H1 (cell line): ENCODE measurements around the gene TNIK. TPM values are rescaled to one million over a fixed set of nuclear protein-coding genes. Genes with fewer than 3 reads are reported as not detected.

Experiments
- CTCF ChIA-PET: fragments of 300-600 bp; sonication (Branson Sonifier 250); formaldehyde crosslinking; loops from one replicate; lab custom pipeline; 2021; ENCODE audit not compliant: partially characterized antibody; lab: Charles Lee
- POLR2A ChIA-PET: fragments of 300-600 bp; sonication (Branson Sonifier 250); formaldehyde crosslinking; loops from one replicate; lab custom pipeline; 2021; ENCODE audit warnings: inconsistent platforms; ENCODE audit not compliant: partially characterized antibody; lab: Charles Lee
- DNase-seq, 2 experiments: peaks; one replicate each; pipeline versions ENCODE4 v3.0.0 to v3.0.0-alpha.2; 2010 to 2022; ENCODE audit warnings: low spot score in 2 of 2, low read depth in 1 of 2, mixed read lengths in 1 of 2
- FAIRE-seq: peaks from 2 replicates; lab custom pipeline; 2011; peaks lifted over from hg19 to GRCh38; lab: Jason Lieb, UNC
- H2AFZ ChIP-seq: 2 replicates; pipeline ENCODE4 v1.8.1; 2012; ENCODE audit warnings: low read length, inconsistent platforms
- H2AK5ac ChIP-seq: 2 replicates; pipeline ENCODE4 v1.6.1; 2013; ENCODE audit warnings: low read depth, low read length
- H2BK120ac ChIP-seq: replicated peaks from 2 replicates; pipeline ENCODE3; 2013; ENCODE audit warnings: low read depth, low read length, inconsistent platforms
- H2BK12ac ChIP-seq: 2 replicates; pipeline ENCODE4 v1.6.1; 2013; ENCODE audit warnings: low read depth, low read length
- H2BK15ac ChIP-seq: 2 replicates; pipeline ENCODE4 v1.6.1; 2013; ENCODE audit warnings: low read length
- H2BK20ac ChIP-seq: 2 replicates; pipeline ENCODE4 v1.6.1; 2013; ENCODE audit warnings: low read length
- H2BK5ac ChIP-seq: 2 replicates; pipeline ENCODE4 v1.6.1; 2013; ENCODE audit warnings: low read depth, low read length
- H3K14ac ChIP-seq: 2 replicates; pipeline ENCODE4 v1.6.1; 2013; ENCODE audit warnings: inconsistent platforms; ENCODE audit not compliant: insufficient read length
- H3K18ac ChIP-seq: 2 replicates; pipeline ENCODE4 v1.6.1; 2013; ENCODE audit warnings: low read length; ENCODE audit errors: extremely low read depth
- H3K23ac ChIP-seq: 2 replicates; pipeline ENCODE4 v1.6.1; 2013; ENCODE audit warnings: inconsistent platforms; ENCODE audit not compliant: insufficient read length
- H3K23me2 ChIP-seq: 2 replicates; pipeline ENCODE4 v1.6.1; 2013; ENCODE audit warnings: low read depth, low read length
- H3K27ac ChIP-seq: 2 replicates; pipeline ENCODE4 v1.6.1; 2011; ENCODE audit warnings: low read depth, low read length, inconsistent platforms
- H3K27me3 ChIP-seq, 4 experiments: replicated peaks in 1 of 4; 1 replicate in 1 of 4; 2 replicates in 3 of 4; pipeline versions ENCODE4 v1.6.1 to v1.8.1; 2011 to 2013; ENCODE audit warnings: low read length in 3 of 4, mild to moderate bottlenecking in 3 of 4, inconsistent platforms in 2 of 4, mixed read lengths in 2 of 4, moderate library complexity in 1 of 4; ENCODE audit not compliant: control insufficient read depth in 3 of 4, insufficient read depth in 3 of 4; ENCODE audit errors: extremely low read depth in 1 of 4
- H3K36me3 ChIP-seq, 4 experiments: 2 replicates each; pipeline versions ENCODE4 v1.6.1 to v1.8.1; 2011 to 2013; ENCODE audit warnings: mild to moderate bottlenecking in 4 of 4, low read length in 3 of 4, moderate library complexity in 2 of 4, control low read depth in 1 of 4, inconsistent platforms in 1 of 4; ENCODE audit not compliant: insufficient read depth in 4 of 4, control insufficient read depth in 2 of 4
- H3K4ac ChIP-seq: replicated peaks from 2 replicates; pipeline ENCODE3; 2013; ENCODE audit warnings: low read length, low read depth, mixed read lengths, inconsistent platforms; ENCODE audit not compliant: insufficient read length
- H3K4me1 ChIP-seq, 4 experiments: replicated peaks in 1 of 4; 1 replicate in 1 of 4; 2 replicates in 3 of 4; pipeline versions ENCODE4 v1.6.1 to v1.8.1; 2011 to 2013; ENCODE audit warnings: low read length in 3 of 4, inconsistent platforms in 2 of 4, mixed read lengths in 1 of 4; ENCODE audit not compliant: insufficient read depth in 4 of 4, control insufficient read depth in 3 of 4
- H3K4me2 ChIP-seq, 2 experiments: 2 replicates each; pipeline versions ENCODE4 v1.6.1 to v1.8.1; 2011 to 2013; ENCODE audit warnings: low read depth in 2 of 2, low read length in 2 of 2, control low read depth in 1 of 2, inconsistent platforms in 1 of 2, mild to moderate bottlenecking in 1 of 2; ENCODE audit not compliant: insufficient read depth in 1 of 2
- H3K4me3 ChIP-seq, 4 experiments: fragments of 200-600, 300-600 bp in 1 of 4; sonication (generic), shearing (Covaris generic), sonication (Bioruptor Twin) in 1 of 4; 2 replicates each; pipeline versions ENCODE4 v1.5.1 to v1.8.1; 2011 to 2016; ENCODE audit warnings: low read length in 4 of 4, low read depth in 3 of 4, control low read depth in 2 of 4, inconsistent platforms in 2 of 4, mild to moderate bottlenecking in 2 of 4, mixed read lengths in 1 of 4, moderate library complexity in 1 of 4; ENCODE audit not compliant: insufficient read depth in 2 of 4; ENCODE audit errors: extremely low read depth in 1 of 4
- H3K56ac ChIP-seq: replicated peaks from 2 replicates; pipeline ENCODE3; 2013; ENCODE audit warnings: low read depth, mild to moderate bottlenecking, mixed read lengths, low read length, inconsistent platforms; ENCODE audit not compliant: insufficient read length
- H3K79me1 ChIP-seq: 2 replicates; pipeline ENCODE4 v1.6.1; 2013; ENCODE audit warnings: low read depth, low read length, control low read depth
- H3K79me2 ChIP-seq, 2 experiments: 2 replicates each; pipeline versions ENCODE4 v1.6.1 to v1.8.1; 2012 to 2013; ENCODE audit warnings: low read length in 2 of 2, mild to moderate bottlenecking in 2 of 2, inconsistent platforms in 1 of 2; ENCODE audit not compliant: insufficient read depth in 2 of 2, control insufficient read depth in 1 of 2
- H3K9ac ChIP-seq, 4 experiments: replicated peaks in 1 of 4; 1 replicate in 1 of 4; 2 replicates in 3 of 4; pipeline versions ENCODE4 v1.6.1 to v1.8.1; 2011 to 2013; ENCODE audit warnings: low read depth in 3 of 4, low read length in 3 of 4, control low read depth in 2 of 4, mild to moderate bottlenecking in 2 of 4, moderate library complexity in 2 of 4, inconsistent platforms in 1 of 4; ENCODE audit errors: extremely low read depth in 1 of 4
- H3K9me3 ChIP-seq, 2 experiments: 2 replicates each; pipeline versions ENCODE4 v1.6.1 to v1.8.1; 2012 to 2013; ENCODE audit warnings: mild to moderate bottlenecking in 2 of 2, moderate library complexity in 2 of 2, control low read depth in 1 of 2, inconsistent platforms in 1 of 2, low read depth in 1 of 2, low read length in 1 of 2, mixed read lengths in 1 of 2; ENCODE audit not compliant: insufficient read depth in 2 of 2
- H4K20me1 ChIP-seq, 2 experiments: replicated peaks in 1 of 2; 2 replicates each; pipeline versions ENCODE3 to v1.8.1; 2011 to 2013; ENCODE audit warnings: inconsistent platforms in 2 of 2, low read length in 2 of 2, mild to moderate bottlenecking in 1 of 2; ENCODE audit not compliant: insufficient read depth in 2 of 2, control insufficient read depth in 1 of 2
- H4K5ac ChIP-seq: 2 replicates; pipeline ENCODE4 v1.6.1; 2013; ENCODE audit warnings: low read length, low read depth, mixed read lengths, inconsistent platforms; ENCODE audit not compliant: insufficient read length
- H4K8ac ChIP-seq: 2 replicates; pipeline ENCODE4 v1.8.0; 2013; ENCODE audit warnings: mild to moderate bottlenecking, moderate library complexity, low read length, inconsistent platforms; ENCODE audit not compliant: insufficient read depth; ENCODE audit errors: extremely low read depth
- H4K91ac ChIP-seq: replicated peaks from 2 replicates; pipeline ENCODE3; 2013; ENCODE audit warnings: low read length, mixed read lengths, inconsistent platforms; ENCODE audit not compliant: insufficient read length
- KDM1A ChIP-seq: fragments of 200-600, 300-600 bp; sonication (generic); IDR thresholded peaks from 2 replicates; pipeline ENCODE4 v1.7.1; 2016; ENCODE audit warnings: mild to moderate bottlenecking, low read length, borderline replicate concordance
- YY1 ChIP-seq: IDR thresholded peaks from 2 replicates; pipeline ENCODE4 v1.6.1; 2011; ENCODE audit warnings: low read depth, mild to moderate bottlenecking, low read length
- WGBS, 2 experiments: shearing (Covaris generic) in 1 of 2; methylation state at CpG; one replicate each; pipeline versions ENCODE4 v1.1.6 to v1.1.7; 2013 to 2015; ENCODE audit warnings: low lambda C conversion rate in 2 of 2, mixed read lengths in 2 of 2, inconsistent platforms in 1 of 2, low coverage in 1 of 2, missing lambda C conversion rate in 1 of 2; ENCODE audit not compliant: insufficient replicate concordance in 2 of 2, insufficient coverage in 1 of 2, insufficient read length in 1 of 2; ENCODE audit errors: extremely low coverage in 1 of 2, missing lambda C conversion rate in 1 of 2; 5-methylcytosine and 5-hydroxymethylcytosine counted together
- polyA plus RNA-seq, 7 experiments: library from polyadenylated mRNA; depleted of rRNA in 3 of 7; stranded (reverse) in 5 of 7; unstranded in 2 of 7; fragments of >200 nt in 5 of 7; fragments of 200-250 nt in 2 of 7; gene quantifications; 1 replicate in 5 of 7; 2 replicates in 1 of 7; 4 replicates in 1 of 7; pipeline versions ENCODE4 v1.2.1 to v1.2.3, GENCODE V29; 2011 to 2013; ENCODE audit warnings: missing spikeins in 2 of 7, mixed read lengths in 2 of 7
- total RNA-seq: library from RNA; stranded (reverse); fragmentation: NEBNext Ultra II Directional; extraction: Animal tissue kit (Norgen Biotek cat#: 25700); gene quantifications from 2 replicates; pipeline ENCODE4 v1.2.1, GENCODE V29; 2021

TNIK gene
- total and polyA plus RNA-seq, 2 of the 8 experiments (the other 6 are each of a cell fraction or from before 2014, with no cell fraction given) = 7.4 to 42.0 TPM

DNA sequence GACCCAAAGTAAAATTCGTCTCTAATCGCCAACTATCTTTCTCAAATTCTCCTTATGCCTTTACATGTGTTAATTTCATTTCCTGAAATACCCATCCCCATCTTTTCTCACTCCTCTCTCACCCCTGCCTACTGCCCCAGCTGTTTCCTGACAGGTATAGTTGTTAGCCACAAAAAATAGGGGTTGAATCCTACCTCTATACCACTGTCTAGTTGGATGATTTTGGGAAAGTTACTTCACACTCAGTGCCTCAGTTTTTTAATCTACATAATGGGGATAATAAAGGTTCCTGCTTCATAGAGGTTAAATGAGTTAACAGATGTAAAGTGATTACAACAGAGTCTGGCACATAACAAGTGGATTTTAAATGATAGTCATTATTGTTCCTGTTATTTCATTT lies 189.7 kb downstream of the TNIK start:
- H3K79me2 ChIP-seq = 0 out of 4 replicates have a peak, but pooled peaks cover 0 to 5% of the 10 kb centered on the region in 2 experiments
- 80 to 100% methylated on average over 2 of the region's 2 CpGs for WGBS, 2 experiments
- H3K4ac ChIP-seq = no peak overlapping the region
- no peak overlapping the region for H2AK5ac ChIP-seq
- H3K23ac ChIP-seq = no peak overlapping the region
- no peak overlapping the region for H2BK20ac ChIP-seq
- H3K27me3 ChIP-seq = no peaks in the 10 kb centered on the region
- ChIA-PET CTCF (interaction anchor here (0.6 to 1.3 kb wide), 7 partner anchors 12 to 198 kb away, joined by 3 to 4 read pairs (median 3); no protein-coding TSS in a partner anchor), POLR2A (no interaction called here)
- H3K9ac ChIP-seq = no peak overlapping the region
- H3K4me3 ChIP-seq = no peak overlapping the region
- no peak overlapping the region for H3K27ac ChIP-seq
- H3K4me1 ChIP-seq = peaks cover 0 to 12% (median 7%) of the 10 kb centered on the region in 4 experiments; a peak in 6 of 7 replicates
- H2BK15ac ChIP-seq = no peak overlapping the region
- no peaks in the 10 kb centered on the region for H3K23me2 ChIP-seq
- H4K8ac ChIP-seq = no peak overlapping the region
- no peak overlapping the region for H2BK12ac ChIP-seq
- no peaks in the 10 kb centered on the region for H3K79me1 ChIP-seq
- FAIRE-seq (no peak), DNase-seq (no peak)
- H2AFZ ChIP-seq = no peak overlapping the region
- H3K9me3 ChIP-seq = no peaks in the 10 kb centered on the region
- no peaks in the 10 kb centered on the region for H4K20me1 ChIP-seq
- H3K4me2 ChIP-seq = no peak overlapping the region
- H2BK120ac ChIP-seq = no peak overlapping the region
- H4K91ac ChIP-seq = no peak overlapping the region
- H3K14ac ChIP-seq = no peak overlapping the region
- 0 out of 2 replicates have a peak, but pooled peaks have one; percentile 51 for TF ChIP-seq KDM1A
- no peak for TF ChIP-seq YY1
- no peak overlapping the region for H4K5ac ChIP-seq
- no peak overlapping the region for H3K56ac ChIP-seq
- no peak overlapping the region for H2BK5ac ChIP-seq
- H3K36me3 ChIP-seq = no peaks in the 10 kb centered on the region
- no peak overlapping the region for H3K18ac ChIP-seq
